ENCODE measurements around the gene BICC1. TPM values are rescaled to one million over a fixed set of nuclear protein-coding genes. Genes with fewer than 3 reads are reported as not detected.

The BICC1 gene, protein sequence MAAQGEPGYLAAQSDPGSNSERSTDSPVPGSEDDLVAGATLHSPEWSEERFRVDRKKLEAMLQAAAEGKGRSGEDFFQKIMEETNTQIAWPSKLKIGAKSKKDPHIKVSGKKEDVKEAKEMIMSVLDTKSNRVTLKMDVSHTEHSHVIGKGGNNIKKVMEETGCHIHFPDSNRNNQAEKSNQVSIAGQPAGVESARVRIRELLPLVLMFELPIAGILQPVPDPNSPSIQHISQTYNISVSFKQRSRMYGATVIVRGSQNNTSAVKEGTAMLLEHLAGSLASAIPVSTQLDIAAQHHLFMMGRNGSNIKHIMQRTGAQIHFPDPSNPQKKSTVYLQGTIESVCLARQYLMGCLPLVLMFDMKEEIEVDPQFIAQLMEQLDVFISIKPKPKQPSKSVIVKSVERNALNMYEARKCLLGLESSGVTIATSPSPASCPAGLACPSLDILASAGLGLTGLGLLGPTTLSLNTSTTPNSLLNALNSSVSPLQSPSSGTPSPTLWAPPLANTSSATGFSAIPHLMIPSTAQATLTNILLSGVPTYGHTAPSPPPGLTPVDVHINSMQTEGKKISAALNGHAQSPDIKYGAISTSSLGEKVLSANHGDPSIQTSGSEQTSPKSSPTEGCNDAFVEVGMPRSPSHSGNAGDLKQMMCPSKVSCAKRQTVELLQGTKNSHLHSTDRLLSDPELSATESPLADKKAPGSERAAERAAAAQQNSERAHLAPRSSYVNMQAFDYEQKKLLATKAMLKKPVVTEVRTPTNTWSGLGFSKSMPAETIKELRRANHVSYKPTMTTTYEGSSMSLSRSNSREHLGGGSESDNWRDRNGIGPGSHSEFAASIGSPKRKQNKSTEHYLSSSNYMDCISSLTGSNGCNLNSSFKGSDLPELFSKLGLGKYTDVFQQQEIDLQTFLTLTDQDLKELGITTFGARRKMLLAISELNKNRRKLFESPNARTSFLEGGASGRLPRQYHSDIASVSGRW
- total RNA-seq (10 to 100 TPM in 5 of 9 donors, 1 to 10 TPM in 4; 5.9 to 25.9 (median 12.8) TPM), polyA plus RNA-seq (1 to 10 TPM; 4.5 to 5.9 (median 5.7) TPM)
- long read RNA-seq, donor 1 = 0 reads
- long read RNA-seq, donor 2 = 0 reads
- long read RNA-seq, donor 3 = 0 reads
- long read RNA-seq, donor 4, partial matches to known transcripts = 11 of 12 reads
- long read RNA-seq, donor 4, other reads (novel, unspliced or antisense) = 1 of 12 reads
- long read RNA-seq, donor 5 = 0 reads
- long read RNA-seq, donor 6, partial matches to known transcripts = 6 of 8 reads
- long read RNA-seq, donor 6, other reads (novel, unspliced or antisense) = 2 of 8 reads
- long read RNA-seq, donor 7 = 0 reads
- long read RNA-seq, donor 8, full-length matches to known transcripts = 1 of 1 reads
- long read RNA-seq, donor 8, partial matches to known transcripts = 0 of 1 reads
- long read RNA-seq, donor 8, other reads (novel, unspliced or antisense) = 0 of 1 reads
- long read RNA-seq, donor 9 = 0 reads
- long read RNA-seq, donor 10, partial matches to known transcripts = 5 of 5 reads
- long read RNA-seq, donor 10, other reads (novel, unspliced or antisense) = 0 of 5 reads

DNA sequence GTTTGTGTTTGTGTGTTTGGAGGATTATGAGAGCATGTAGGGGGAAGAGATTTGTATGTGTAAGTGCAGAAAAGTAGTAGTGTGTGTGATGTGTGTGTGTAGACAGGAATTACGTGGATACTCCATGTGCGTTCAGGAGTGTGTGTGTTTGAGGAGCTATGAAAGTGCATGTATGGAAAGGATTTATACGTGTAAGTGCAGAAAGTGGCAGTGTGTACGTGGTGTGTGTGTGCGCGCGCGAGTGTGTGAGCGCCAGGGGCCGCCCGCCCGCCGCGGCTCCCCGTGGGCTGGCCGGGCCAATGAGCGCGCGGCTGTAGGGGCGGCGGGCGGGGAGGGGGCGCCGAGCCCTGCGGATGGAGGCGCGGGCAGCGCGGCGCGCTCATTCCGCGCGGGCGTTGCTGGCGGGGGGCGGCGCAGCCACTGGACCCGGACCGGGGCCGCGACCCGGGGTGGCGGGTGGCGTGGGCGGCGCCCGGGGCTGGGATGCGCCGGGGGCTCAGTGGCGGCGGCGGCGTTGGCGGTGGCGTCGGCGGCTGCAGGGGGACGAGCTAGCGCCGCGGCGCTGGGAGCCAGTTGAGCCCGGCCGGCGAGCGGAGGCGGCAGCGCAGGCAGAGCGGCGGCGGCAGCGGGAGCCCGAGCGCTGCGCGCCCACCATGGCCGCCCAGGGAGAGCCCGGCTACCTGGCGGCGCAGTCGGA lies at the start of gene BICC1:
TSS of gene BICC1 (plus strand) at position 382 of the 697 bp plus-strand sequence. CDS start at position 654, 272 bp downstream.
- WGBS, 4 donors = 0 to 3% (median 1%) methylated on average over 25 to 82 of the region's 82 CpGs
- H3K36me3 ChIP-seq (replicated peaks in 1 of 2) = no peaks in the 10 kb centered on the region
- DNase-seq = peak; percentile 8 to 58 (median 28)
- intact Hi-C loops (cut with DNase I) = no loop called here
- TF ChIP-seq, protein P1, sequence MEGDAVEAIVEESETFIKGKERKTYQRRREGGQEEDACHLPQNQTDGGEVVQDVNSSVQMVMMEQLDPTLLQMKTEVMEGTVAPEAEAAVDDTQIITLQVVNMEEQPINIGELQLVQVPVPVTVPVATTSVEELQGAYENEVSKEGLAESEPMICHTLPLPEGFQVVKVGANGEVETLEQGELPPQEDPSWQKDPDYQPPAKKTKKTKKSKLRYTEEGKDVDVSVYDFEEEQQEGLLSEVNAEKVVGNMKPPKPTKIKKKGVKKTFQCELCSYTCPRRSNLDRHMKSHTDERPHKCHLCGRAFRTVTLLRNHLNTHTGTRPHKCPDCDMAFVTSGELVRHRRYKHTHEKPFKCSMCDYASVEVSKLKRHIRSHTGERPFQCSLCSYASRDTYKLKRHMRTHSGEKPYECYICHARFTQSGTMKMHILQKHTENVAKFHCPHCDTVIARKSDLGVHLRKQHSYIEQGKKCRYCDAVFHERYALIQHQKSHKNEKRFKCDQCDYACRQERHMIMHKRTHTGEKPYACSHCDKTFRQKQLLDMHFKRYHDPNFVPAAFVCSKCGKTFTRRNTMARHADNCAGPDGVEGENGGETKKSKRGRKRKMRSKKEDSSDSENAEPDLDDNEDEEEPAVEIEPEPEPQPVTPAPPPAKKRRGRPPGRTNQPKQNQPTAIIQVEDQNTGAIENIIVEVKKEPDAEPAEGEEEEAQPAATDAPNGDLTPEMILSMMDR (IDR thresholded peaks at IDR 0.05) = no peak
- TF ChIP-seq POLR2A (IDR thresholded peaks at IDR 0.05) = peak in 1 of 2 donors; percentile 44
- peaks cover 0 to 8% of the 10 kb centered on the region in 2 donors for H3K4me1 ChIP-seq (replicated peaks in 1 of 2)
- no peaks in the 10 kb centered on the region for H3K27me3 ChIP-seq
- peak within 1 kb of the TSS in 4 of 5 donors; percentile 37 to 83 (median 59) for H3K27ac ChIP-seq
- H3K4me3 ChIP-seq = peak within 1 kb of the TSS in 2 of 4 donors; percentile 50 to 80
- no peaks in the 10 kb centered on the region for H3K9me3 ChIP-seq (replicated peaks in 1 of 3)

- Histone ChIP-seq H3K4me1 (replicated peaks in 1 of 2) (no peaks in the 10 kb centered on the region), H3K36me3 (replicated peaks in 1 of 2) (no peaks in the 10 kb centered on the region), H3K4me3 (no peak overlapping the region), H3K9me3 (replicated peaks in 1 of 3) (no peaks in the 10 kb centered on the region), H3K27ac (no peak overlapping the region), H3K27me3 (no peaks in the 10 kb centered on the region)
- 90 to 96% (median 91%) methylated on average over 2 of the region's 2 CpGs for WGBS, 4 donors
- intact Hi-C loops (cut with DNase I) = no loop called here
- no peak for DNase-seq
- TF ChIP-seq, protein P1 (IDR thresholded peaks at IDR 0.05) = no peak
- TF ChIP-seq POLR2A (IDR thresholded peaks at IDR 0.05) = no peak
Measured at GRCh38 chr10:58464956-58465355, 47.7 kb upstream of the BICC1 start.

GRCh38 chr10:58465629-58466028 lies 47.0 kb upstream of the BICC1 start:
- Histone ChIP-seq H3K4me3 (no peak overlapping the region), H3K36me3 (replicated peaks in 1 of 2) (no peaks in the 10 kb centered on the region)

More at GRCh38 chr10:58465629-58466028, 47.0 kb upstream of the BICC1 start:
- intact Hi-C loops (cut with DNase I) = no loop called here
- H3K9me3 ChIP-seq (replicated peaks in 1 of 3) = no peaks in the 10 kb centered on the region
- H3K4me1 ChIP-seq (replicated peaks in 1 of 2) = no peaks in the 10 kb centered on the region
- WGBS, 4 donors = 58 to 79% (median 68%) methylated on average over 3 to 4 of the region's 4 CpGs
- TF ChIP-seq POLR2A (IDR thresholded peaks at IDR 0.05) = no peak
- TF ChIP-seq, protein P1 (IDR thresholded peaks at IDR 0.05) = no peak
- DNase-seq = no peak
- no peak overlapping the region for H3K27ac ChIP-seq
- no peaks in the 10 kb centered on the region for H3K27me3 ChIP-seq
